Thyroid gland (tissue), 4 donors: Measurements from ENCODE around the gene TCERG1. TPM values are rescaled to one million over a fixed set of nuclear protein-coding genes. Genes with fewer than 3 reads are reported as not detected.

ENCODE experiments used
- DNase-seq, 2 donors: peaks; one replicate each; pipeline ENCODE4 v3.0.0-alpha.2; 2019
- H3K27ac ChIP-seq, 3 donors: fragments of 200-600 bp; sonication (generic); 1 replicate in 2 of 3; 2 replicates in 1 of 3; pipeline ENCODE4 v1.5.1; 2016 to 2019; ENCODE audit warnings: mild to moderate bottlenecking in 1 of 3, moderate library complexity in 1 of 3
- H3K27me3 ChIP-seq: fragments of 200-600 bp; sonication (generic); one replicate; pipeline ENCODE4 v1.5.1; 2019
- H3K36me3 ChIP-seq, 2 donors: fragments of 200-600 bp; sonication (generic); one replicate each; pipeline ENCODE4 v1.5.1; 2016 to 2019
- H3K4me1 ChIP-seq, 2 donors: fragments of 200-600 bp; sonication (generic); one replicate each; pipeline ENCODE4 v1.5.1; 2017 to 2019
- H3K4me3 ChIP-seq, 3 donors: fragments of 200-600 bp; sonication (generic); replicated peaks in 1 of 3; 1 replicate in 2 of 3; 2 replicates in 1 of 3; pipeline ENCODE4 v1.5.1; 2016; ENCODE audit warnings: mild to moderate bottlenecking in 1 of 3
- H3K9me3 ChIP-seq: fragments of 200-600 bp; sonication (generic); one replicate; pipeline ENCODE4 v1.5.1; 2017
- POLR2A ChIP-seq, 2 donors: fragments of 450-650 bp; IDR thresholded peaks; one replicate each; pipeline ENCODE4 v1.6.1; 2017; ENCODE audit warnings: antibody characterized with exemption in 2 of 2, mild to moderate bottlenecking in 2 of 2, moderate library complexity in 1 of 2
- WGBS, 2 donors: methylation state at CpG; one replicate each; pipeline ENCODE4 v1.1.5; 2017; 5-methylcytosine and 5-hydroxymethylcytosine counted together
- intact Hi-C: fragments of 100-400 bp; cut with DNase I; formaldehyde crosslinking; loops from one replicate; pipeline ENCODE4 v1.15.1; 2023
- total RNA-seq, 4 donors: library from RNA; depleted of rRNA; stranded (reverse); fragments of >200 nt; gene quantifications; one replicate each; pipeline ENCODE4 v1.2.3, GENCODE V29; 2016
- TF ChIP-seq, protein P1 (sequence below), 6 experiments: fragments of 200-600 bp in 3 of 6; fragments of 450-650 bp in 3 of 6; sonication (generic) in 3 of 6; IDR thresholded peaks; one replicate each; pipeline ENCODE4 v1.5.1; 2016 to 2019; ENCODE audit warnings: antibody characterized with exemption in 6 of 6, mild to moderate bottlenecking in 2 of 6, inconsistent platforms in 1 of 6, moderate library complexity in 1 of 6

Gene TCERG1
- total RNA-seq, 4 donors from 2014 or later = 50.0 to 106 (median 62.4) TPM

DNA sequence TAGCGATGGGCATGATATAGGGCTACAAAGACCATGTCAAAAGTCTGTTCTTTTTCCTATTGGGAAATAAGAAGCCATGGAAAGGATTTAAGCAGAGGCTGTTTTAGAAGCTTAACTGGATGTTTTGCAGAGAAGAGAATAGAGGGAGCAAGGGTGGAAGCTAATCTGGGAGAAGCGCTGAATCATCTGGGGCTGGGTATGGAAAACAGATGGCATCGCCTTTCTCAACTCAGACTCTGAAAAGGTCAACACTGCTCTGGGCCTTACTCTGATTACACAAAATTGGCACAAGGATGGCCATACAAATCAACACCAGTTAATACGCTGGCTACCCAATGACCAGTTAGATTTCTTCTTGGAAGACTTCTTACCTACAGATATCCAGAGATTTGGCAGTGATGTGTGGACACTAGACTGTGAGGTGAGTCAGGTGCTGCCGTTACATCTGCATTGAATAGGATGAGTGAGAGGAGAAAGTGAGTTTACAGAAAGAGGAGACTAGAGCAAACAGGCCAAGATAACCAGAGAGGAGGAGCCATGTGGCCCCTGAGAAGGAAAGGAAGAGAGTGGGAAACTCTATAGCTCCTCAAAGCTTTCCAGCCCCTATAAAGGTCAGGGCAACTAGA, 6.2 kb upstream of the TCERG1 start:
- H3K36me3 ChIP-seq = no peaks in the 10 kb centered on the region
- intact Hi-C loops = no loop called here

DNA sequence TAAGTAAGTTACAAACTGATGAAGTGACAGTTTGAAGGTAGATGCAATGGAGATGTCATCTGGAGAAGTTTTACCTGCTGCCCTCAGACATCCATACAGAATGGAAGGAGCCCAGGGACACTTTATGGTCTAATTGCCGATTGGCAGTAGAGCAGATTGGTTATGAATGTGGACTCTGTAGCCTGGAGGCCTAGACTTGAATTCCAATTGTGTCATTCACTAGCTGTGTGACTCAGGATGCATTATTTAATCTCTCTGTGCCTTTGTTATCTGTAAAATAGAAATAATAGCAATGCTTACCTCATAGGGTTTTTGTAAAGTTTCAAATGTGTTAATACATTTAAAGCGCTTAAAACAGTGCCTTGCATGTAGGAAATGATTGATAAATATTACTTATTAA, 5.2 kb upstream of the TCERG1 start:
- Histone ChIP-seq H3K27me3 (no peaks in the 10 kb centered on the region), H3K4me1 (peaks cover 0 to 5% of the 10 kb centered on the region in 2 donors), H3K9me3 (no peaks in the 10 kb centered on the region), H3K36me3 (no peaks in the 10 kb centered on the region), H3K4me3 (no peak overlapping the region), H3K27ac (no peak overlapping the region)
- WGBS, 2 donors = 81 to 84% methylated on average over 2 of the region's 2 CpGs
- DNase-seq = no peak
- TF ChIP-seq POLR2A (IDR thresholded peaks at IDR 0.05) = no peak
- TF ChIP-seq, protein P1, sequence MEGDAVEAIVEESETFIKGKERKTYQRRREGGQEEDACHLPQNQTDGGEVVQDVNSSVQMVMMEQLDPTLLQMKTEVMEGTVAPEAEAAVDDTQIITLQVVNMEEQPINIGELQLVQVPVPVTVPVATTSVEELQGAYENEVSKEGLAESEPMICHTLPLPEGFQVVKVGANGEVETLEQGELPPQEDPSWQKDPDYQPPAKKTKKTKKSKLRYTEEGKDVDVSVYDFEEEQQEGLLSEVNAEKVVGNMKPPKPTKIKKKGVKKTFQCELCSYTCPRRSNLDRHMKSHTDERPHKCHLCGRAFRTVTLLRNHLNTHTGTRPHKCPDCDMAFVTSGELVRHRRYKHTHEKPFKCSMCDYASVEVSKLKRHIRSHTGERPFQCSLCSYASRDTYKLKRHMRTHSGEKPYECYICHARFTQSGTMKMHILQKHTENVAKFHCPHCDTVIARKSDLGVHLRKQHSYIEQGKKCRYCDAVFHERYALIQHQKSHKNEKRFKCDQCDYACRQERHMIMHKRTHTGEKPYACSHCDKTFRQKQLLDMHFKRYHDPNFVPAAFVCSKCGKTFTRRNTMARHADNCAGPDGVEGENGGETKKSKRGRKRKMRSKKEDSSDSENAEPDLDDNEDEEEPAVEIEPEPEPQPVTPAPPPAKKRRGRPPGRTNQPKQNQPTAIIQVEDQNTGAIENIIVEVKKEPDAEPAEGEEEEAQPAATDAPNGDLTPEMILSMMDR (IDR thresholded peaks at IDR 0.05) = no peak
- intact Hi-C loops = no loop called here

More for the DNA sequence above, 6.2 kb upstream of the TCERG1 start:
- no peak for DNase-seq
- no peaks in the 10 kb centered on the region for H3K9me3 ChIP-seq
- TF ChIP-seq, protein P1 (IDR thresholded peaks at IDR 0.05) = no peak
- TF ChIP-seq POLR2A (IDR thresholded peaks at IDR 0.05) = no peak
- no peak overlapping the region for H3K27ac ChIP-seq
- no peaks in the 10 kb centered on the region for H3K27me3 ChIP-seq
- H3K4me3 ChIP-seq = no peak overlapping the region
- WGBS, 2 donors = 75 to 84% methylated on average over 5 of the region's 5 CpGs
- no peaks in the 10 kb centered on the region for H3K4me1 ChIP-seq

DNA sequence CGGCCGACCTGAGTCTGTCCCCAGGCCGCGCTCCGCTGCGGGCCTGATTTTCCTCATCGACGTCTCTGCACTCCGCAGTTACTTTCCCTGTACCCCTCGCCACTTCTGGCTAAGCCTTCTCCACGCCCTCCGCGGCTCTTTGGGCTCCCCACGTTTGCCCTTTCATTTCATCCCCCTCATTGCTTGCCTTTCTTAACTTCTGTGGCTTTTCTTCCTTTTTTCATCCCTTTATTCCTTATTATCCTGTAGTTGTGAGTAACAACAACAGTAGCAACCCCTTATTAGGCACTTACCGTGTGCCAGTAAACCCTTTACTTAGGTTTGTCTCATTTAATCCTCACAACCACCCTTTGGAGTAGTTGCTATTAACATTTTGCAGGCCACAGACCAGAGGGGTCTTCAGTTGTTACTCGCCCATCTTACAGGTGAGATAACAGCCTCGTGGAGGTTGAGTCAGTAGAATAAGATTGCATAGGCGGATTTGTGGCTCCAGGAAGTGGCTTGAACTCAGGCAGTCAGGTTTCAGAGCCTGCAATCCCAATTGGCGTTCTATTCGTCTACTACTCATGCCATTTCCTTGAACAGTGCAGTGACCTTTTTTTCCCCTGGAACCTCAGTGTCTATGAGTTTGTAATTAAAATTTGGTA, 724 bp downstream of the TCERG1 start:
- TF ChIP-seq, protein P1 (IDR thresholded peaks at IDR 0.05) = no peak
- TF ChIP-seq POLR2A (IDR thresholded peaks at IDR 0.05) = no peak
- H3K36me3 ChIP-seq = no peaks in the 10 kb centered on the region
- intact Hi-C loops = no loop called here
- H3K27ac ChIP-seq = peak overlapping the region in 2 of 3 donors; percentile 71 to 93
- H3K4me3 ChIP-seq = peak overlapping the region; percentile 81 to 95 (median 88)
- no peaks in the 10 kb centered on the region for H3K27me3 ChIP-seq
- peaks cover 6 to 29% of the 10 kb centered on the region in 2 donors for H3K4me1 ChIP-seq
- WGBS, 2 donors = 1% methylated on average over 20 of the region's 20 CpGs
- DNase-seq = no peak
- H3K9me3 ChIP-seq = no peaks in the 10 kb centered on the region

DNA sequence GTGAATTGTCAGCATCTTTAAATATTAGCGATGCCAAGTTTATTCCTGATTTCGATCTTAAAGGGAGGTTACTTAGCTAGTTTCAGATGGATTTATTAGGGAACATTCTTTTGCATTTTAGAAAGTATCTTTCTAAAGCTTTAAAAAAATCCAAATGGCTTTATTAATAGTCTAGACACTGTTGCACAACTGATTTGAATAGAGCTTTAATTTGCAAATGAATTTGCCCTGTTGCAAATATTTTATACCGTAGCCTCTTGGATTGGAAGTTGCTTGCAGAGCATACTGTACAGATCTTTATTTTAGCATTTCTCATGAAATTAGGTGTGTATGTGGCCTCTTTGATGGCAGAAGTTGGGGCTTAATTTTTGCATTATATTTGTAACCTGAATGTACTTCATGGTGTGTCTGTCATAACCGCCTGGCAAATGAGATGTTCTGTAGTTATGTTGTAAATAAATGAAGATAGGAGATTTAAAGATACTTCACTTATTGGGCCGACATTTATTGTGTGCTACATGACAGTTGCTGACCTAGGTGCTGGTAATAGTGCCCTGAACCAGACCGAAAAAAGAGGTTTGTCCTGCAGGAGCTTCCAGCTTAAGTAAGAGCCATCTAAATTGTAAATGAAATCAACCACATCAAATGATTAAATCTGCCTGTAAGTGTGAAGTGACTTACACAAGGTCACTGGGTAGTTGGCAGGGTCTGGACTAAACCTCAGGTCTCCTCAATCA, 1.8 kb downstream of the TCERG1 start:
- peaks cover 6 to 29% of the 10 kb centered on the region in 2 donors for H3K4me1 ChIP-seq
- TF ChIP-seq, protein P1 (IDR thresholded peaks at IDR 0.05) = no peak
- no peak for TF ChIP-seq POLR2A (IDR thresholded peaks at IDR 0.05)
- DNase-seq = no peak
- no peaks in the 10 kb centered on the region for H3K27me3 ChIP-seq
- no peak overlapping the region for H3K4me3 ChIP-seq
- H3K9me3 ChIP-seq = no peaks in the 10 kb centered on the region
- WGBS, 2 donors = 83 to 85% methylated on average over 6 of the region's 6 CpGs
- no peaks in the 10 kb centered on the region for H3K36me3 ChIP-seq
- no peak overlapping the region for H3K27ac ChIP-seq
- intact Hi-C loops = no loop called here

DNA sequence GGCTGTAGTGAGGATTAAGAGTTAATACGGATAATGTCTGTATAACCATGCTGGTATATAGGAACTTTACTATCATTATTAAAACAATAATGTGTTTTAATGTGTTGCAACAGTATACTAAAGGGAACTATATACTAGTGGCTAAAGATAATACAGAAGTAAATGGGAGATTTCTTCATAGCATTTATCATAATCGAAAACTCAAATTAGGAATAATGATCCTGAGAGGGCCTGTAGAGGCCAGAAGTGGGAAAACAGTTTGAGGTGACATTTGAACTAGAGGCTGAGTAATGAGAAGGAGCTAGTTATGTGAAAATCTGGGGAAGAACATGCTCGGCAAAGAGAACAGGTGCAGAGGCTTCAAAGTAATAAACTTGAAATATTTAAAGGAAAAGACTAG, 2.9 kb downstream of the TCERG1 start:
- no peaks in the 10 kb centered on the region for H3K9me3 ChIP-seq
- no peak overlapping the region for H3K27ac ChIP-seq
- DNase-seq = no peak
- H3K4me3 ChIP-seq = no peak overlapping the region
- intact Hi-C loops = no loop called here
- H3K27me3 ChIP-seq = no peaks in the 10 kb centered on the region
- TF ChIP-seq, protein P1 (IDR thresholded peaks at IDR 0.05) = no peak
- no peak for TF ChIP-seq POLR2A (IDR thresholded peaks at IDR 0.05)
- peaks cover 6 to 29% of the 10 kb centered on the region in 2 donors for H3K4me1 ChIP-seq
- 81 to 82% methylated on average over 3 of the region's 3 CpGs for WGBS, 2 donors
- H3K36me3 ChIP-seq = no peaks in the 10 kb centered on the region
